ENCODE results near the gene BMP8B. TPM values are rescaled to one million over a fixed set of nuclear protein-coding genes. Genes with fewer than 3 reads are reported as not detected.

BMP8B gene
- total RNA-seq, 2 donors from 2014 or later, result 0.22 to 0.63 TPM

- Histone ChIP-seq H3K27ac (no peak overlapping the region), H3K9me3 (no peaks in the 10 kb centered on the region), H3K27me3 (no peaks in the 10 kb centered on the region), H3K4me1 (no peaks in the 10 kb centered on the region), H3K4me3 (no peak overlapping the region), H3K36me3 (no peaks in the 10 kb centered on the region)
- DNase-seq (ENCODE audit: low spot score), result peak; percentile 64
- peak; percentile 84 to 88 for TF ChIP-seq CTCF (IDR thresholded peaks at IDR 0.05)
Measured at GRCh38 chr1:39816415-39817090, 27.9 kb upstream of the BMP8B start.

GRCh38 chr1:39812913-39813312 lies 24.2 kb upstream of the BMP8B start:
- no peaks in the 10 kb centered on the region for H3K36me3 ChIP-seq
- no peak for DNase-seq (ENCODE audit: low spot score)
- no peaks in the 10 kb centered on the region for H3K9me3 ChIP-seq
- no peak overlapping the region for H3K27ac ChIP-seq
- H3K4me1 ChIP-seq, result no peaks in the 10 kb centered on the region
- no peak for TF ChIP-seq CTCF (IDR thresholded peaks at IDR 0.05)
- H3K27me3 ChIP-seq, result no peaks in the 10 kb centered on the region
- no peak overlapping the region for H3K4me3 ChIP-seq

GRCh38 chr1:39808784-39809517 lies 20.3 kb upstream of the BMP8B start:
- Histone ChIP-seq H3K4me3 (no peak overlapping the region), H3K27me3 (no peaks in the 10 kb centered on the region), H3K36me3 (no peaks in the 10 kb centered on the region), H3K4me1 (no peaks in the 10 kb centered on the region), H3K27ac (no peak overlapping the region), H3K9me3 (peaks cover 0 to 11% of the 10 kb centered on the region in 2 donors)
- no peak for TF ChIP-seq CTCF (IDR thresholded peaks at IDR 0.05)
- no peak for DNase-seq (ENCODE audit: low spot score)

- Histone ChIP-seq H3K9me3 (peaks cover 0 to 11% of the 10 kb centered on the region in 2 donors), H3K27me3 (no peaks in the 10 kb centered on the region), H3K4me1 (no peaks in the 10 kb centered on the region), H3K27ac (no peak overlapping the region), H3K4me3 (no peak overlapping the region), H3K36me3 (no peaks in the 10 kb centered on the region)
- no peak for DNase-seq (ENCODE audit: low spot score)
- no peak for TF ChIP-seq CTCF (IDR thresholded peaks at IDR 0.05)
Measured at GRCh38 chr1:39805385-39805784, 16.7 kb upstream of the BMP8B start.

GRCh38 chr1:39802496-39803260 lies 14.0 kb upstream of the BMP8B start:
- peaks cover 0 to 11% of the 10 kb centered on the region in 2 donors for H3K9me3 ChIP-seq
- H3K36me3 ChIP-seq, result no peaks in the 10 kb centered on the region
- peaks cover 0 to 5% of the 10 kb centered on the region in 2 donors for H3K4me1 ChIP-seq
- H3K27ac ChIP-seq, result no peak overlapping the region
- TF ChIP-seq CTCF (IDR thresholded peaks at IDR 0.05), result no peak
- DNase-seq (ENCODE audit: low spot score), result no peak
- H3K27me3 ChIP-seq, result no peaks in the 10 kb centered on the region
- H3K4me3 ChIP-seq, result no peak overlapping the region

All from right atrium auricular region (tissue), 2 donors.